GM13976 (cell line): Measurements from ENCODE around the gene C4BPB.

Experiments
- DNase-seq: peaks from one replicate; pipeline ENCODE4 v3.0.0; 2012; ENCODE audit warnings: low spot score
- CTCF ChIP-seq: IDR thresholded peaks from 2 replicates; pipeline ENCODE4 v1.5.1; 2012; ENCODE audit warnings: borderline replicate concordance, mild to moderate bottlenecking; ENCODE audit not compliant: insufficient read depth; ENCODE audit errors: extremely low read depth, missing control alignments, control extremely low read depth
- in situ Hi-C: fragments of 300-500 bp; cut with MboI; formaldehyde crosslinking; loops from one replicate; pipeline ENCODE4 v1.12.0; 2022; ENCODE audit warnings: low sequenced_read_pairs, mixed read lengths, inconsistent platforms; ENCODE audit not compliant: unreplicated experiment

C4BPB gene

DNA sequence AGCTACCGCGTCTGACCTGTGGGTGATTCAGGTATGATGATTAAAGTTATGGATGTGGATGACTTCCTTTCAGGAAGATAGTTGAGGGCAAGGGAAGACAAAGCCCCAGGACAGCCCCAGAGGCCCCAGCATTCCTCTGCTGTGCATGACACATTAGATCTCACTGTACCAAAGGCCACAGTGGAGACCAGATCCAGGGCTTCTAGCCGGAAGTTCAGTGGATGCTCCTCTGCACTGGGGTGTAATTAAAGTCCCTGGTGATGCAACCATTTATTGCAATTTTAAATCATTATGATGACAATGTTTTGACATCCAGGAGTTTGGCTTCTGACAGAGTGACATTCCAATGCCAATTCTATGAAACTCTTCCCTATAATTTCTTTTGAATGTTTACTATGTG, 20.3 kb downstream of the C4BPB start:
- DNase-seq, result no peak
- TF ChIP-seq CTCF, result no peak
- in situ Hi-C loops, result no loop called here

- TF ChIP-seq CTCF, result no peak
- no peak for DNase-seq
- in situ Hi-C loops, result no loop called here
These were observed 24.1 kb downstream of the C4BPB start for GRCh38 chr1:207112616-207113296.

DNA sequence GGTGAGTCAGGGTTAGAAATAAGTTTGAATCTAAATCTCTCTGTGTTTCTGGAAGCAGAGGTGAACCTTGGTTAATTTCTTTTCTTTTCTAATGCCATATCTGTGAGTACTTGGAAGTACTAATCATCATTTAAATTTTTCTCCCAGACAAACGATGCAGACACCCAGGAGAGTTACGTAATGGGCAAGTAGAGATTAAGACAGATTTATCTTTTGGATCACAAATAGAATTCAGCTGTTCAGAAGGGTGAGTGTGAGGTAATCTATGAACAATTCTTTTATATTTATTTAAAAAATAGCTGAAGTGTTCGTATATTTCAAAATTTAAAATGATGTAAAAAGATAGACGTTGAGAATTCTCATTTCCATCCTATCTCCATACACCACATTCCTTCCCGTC, 26.6 kb downstream of the C4BPB start:
- no peak for TF ChIP-seq CTCF
- in situ Hi-C loops, result no loop called here
- no peak for DNase-seq

DNA sequence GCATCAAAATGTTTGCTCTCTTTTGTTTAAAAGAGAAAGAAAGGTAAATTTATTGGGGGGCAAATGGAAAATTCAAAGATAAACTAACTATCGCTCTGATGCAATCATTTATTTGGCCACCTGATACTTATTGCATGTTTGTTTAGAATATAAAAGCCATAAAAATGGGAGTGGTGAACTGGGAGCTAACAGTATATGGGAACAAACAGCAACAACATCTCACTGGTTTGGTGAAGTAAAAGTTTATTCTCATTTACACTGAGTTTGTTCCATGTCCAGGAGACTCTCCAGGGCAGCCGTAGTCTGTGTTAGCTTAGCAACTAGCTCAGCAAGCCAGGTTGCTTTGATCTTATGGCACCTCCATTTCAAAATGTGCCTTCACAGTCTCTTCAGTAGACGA, 35.7 kb downstream of the C4BPB start:
- TF ChIP-seq CTCF, result no peak
- DNase-seq, result no peak
- in situ Hi-C loops, result no loop called here

DNA sequence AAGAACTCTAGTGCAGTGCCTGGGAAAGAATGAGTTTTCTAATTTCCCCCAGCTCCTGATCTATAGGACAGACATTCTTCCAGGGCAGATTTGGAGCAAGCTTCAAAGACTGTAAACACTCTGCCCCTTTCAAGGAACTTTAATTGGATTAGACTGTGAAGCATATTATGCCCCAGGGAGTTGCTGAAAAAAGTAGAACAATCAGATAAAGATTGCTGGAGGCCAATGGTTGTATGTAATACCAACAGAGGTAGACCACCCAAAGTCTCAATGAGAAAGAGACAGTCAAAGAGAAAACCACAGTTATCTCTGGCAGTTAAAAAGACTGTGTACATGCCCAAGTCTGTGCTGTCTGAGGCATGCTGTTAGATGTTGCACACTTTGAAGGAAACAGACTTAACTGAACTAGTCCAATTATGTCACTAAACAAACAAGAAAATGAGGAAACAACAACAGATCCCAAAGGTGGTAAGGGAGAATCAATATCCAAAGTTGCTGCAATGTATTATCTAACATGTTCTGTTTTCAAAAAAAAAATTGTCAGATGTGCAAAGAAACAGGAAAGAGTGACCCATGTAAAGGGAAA, 39.8 kb downstream of the C4BPB start:
- no peak for TF ChIP-seq CTCF
- DNase-seq, result no peak
- in situ Hi-C loops, result no loop called here

DNA sequence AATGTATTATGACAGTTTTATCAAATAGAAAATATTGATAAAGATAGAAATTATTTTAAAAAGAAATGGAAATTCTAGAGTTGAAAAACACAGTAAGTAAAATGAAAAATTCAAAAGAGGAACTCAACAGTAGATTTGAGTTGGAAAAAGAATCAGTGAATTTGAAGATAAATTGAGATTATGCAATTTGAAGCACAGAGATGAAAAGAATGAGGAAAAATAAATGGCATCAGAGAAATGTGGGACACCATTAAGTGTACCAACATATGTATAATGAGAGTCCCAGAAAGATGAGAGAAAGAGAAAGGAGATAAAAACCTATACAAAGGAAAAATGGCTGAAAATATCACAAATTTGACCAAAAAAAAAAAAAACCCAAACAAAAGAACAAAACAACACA, 40.4 kb downstream of the C4BPB start:
- in situ Hi-C loops, result no loop called here
- no peak for DNase-seq
- no peak for TF ChIP-seq CTCF
